Ovary (tissue), 3 donors: Measurements from ENCODE around the gene RERE.

Experiments used
- EP300 ChIP-seq: sonication (generic); formaldehyde crosslinking; IDR thresholded peaks from one replicate; pipeline ENCODE4 v1.6.1; 2017; ENCODE audit warnings: antibody characterized with exemption
- POLR2A ChIP-seq: fragments of 450-650 bp; IDR thresholded peaks from one replicate; pipeline ENCODE4 v1.6.1; 2017; ENCODE audit warnings: antibody characterized with exemption, mild to moderate bottlenecking, moderate library complexity
- TF ChIP-seq, protein P1 (sequence below), 3 donors: fragments of 450-650 bp in 2 of 3; fragments of 200-600 bp in 1 of 3; IDR thresholded peaks; one replicate each; pipeline versions ENCODE4 v1.5.1 to v1.8.0; 2016 to 2022; ENCODE audit warnings: antibody characterized with exemption in 3 of 3, mild to moderate bottlenecking in 1 of 3
- donor health status: DM: no; HTN: no; CAD: no.

DNA sequence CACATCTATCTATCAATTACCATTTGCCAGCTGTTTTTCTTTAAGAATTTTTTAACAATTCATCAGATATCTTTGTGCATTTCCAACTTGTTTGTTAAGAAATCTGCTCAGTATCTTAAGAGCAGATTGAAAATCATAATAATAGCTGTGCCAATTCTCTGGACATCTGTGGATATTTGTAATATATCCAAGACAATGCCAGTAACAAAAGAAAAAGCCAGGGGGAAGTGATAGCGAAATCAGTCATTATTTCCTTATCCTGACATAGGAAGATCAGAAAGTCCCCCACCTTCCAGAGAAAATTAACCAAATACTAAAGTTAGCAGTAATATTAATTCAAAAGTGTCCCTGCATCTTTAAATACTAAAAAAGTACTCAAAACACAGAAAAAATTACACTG, 217.1 kb downstream of the RERE start:
- TF ChIP-seq, protein P1, sequence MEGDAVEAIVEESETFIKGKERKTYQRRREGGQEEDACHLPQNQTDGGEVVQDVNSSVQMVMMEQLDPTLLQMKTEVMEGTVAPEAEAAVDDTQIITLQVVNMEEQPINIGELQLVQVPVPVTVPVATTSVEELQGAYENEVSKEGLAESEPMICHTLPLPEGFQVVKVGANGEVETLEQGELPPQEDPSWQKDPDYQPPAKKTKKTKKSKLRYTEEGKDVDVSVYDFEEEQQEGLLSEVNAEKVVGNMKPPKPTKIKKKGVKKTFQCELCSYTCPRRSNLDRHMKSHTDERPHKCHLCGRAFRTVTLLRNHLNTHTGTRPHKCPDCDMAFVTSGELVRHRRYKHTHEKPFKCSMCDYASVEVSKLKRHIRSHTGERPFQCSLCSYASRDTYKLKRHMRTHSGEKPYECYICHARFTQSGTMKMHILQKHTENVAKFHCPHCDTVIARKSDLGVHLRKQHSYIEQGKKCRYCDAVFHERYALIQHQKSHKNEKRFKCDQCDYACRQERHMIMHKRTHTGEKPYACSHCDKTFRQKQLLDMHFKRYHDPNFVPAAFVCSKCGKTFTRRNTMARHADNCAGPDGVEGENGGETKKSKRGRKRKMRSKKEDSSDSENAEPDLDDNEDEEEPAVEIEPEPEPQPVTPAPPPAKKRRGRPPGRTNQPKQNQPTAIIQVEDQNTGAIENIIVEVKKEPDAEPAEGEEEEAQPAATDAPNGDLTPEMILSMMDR (IDR thresholded peaks at IDR 0.05): no peak
- TF ChIP-seq POLR2A (no peak), EP300 (no peak)
